ENCODE measurements around the gene GSDMA. TPM values are rescaled to one million over a fixed set of nuclear protein-coding genes. Genes with fewer than 3 reads are reported as not detected.
"Not testable (repeated sequence)": the region's sequence is repeated elsewhere in the genome, so short reads cannot be mapped to it uniquely, and the experiment has no call there.

Gene GSDMA
- total RNA-seq, 2 experiments from 2014 or later, result 0.98 to 1.1 TPM

DNA sequence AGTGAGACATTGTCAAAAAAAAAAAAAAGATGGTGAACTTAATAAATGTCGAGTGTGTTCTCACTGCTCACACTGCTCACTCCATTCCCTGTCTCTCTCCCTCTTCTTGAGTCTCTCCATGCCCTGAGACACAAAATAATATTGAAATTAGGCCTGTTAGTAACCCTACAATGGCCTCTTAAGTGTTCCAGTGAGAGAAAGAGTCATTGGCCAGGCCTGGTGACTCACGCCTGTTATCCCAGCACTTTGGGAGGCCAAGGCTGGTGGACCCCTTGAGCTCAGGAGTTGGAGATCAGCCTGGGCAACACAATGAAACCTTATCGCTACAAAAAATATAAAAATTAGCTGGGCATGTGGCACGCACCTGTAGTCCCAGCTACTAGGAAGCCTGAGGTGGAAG, 36.3 kb downstream of the GSDMA start:
- intact Hi-C loops (cut with DNase I, micrococcal nuclease), result no loop called here
- no peaks in the 10 kb centered on the region for H3K27me3 Mint-ChIP-seq
- DNase-seq, result no peak
- CTCF ChIA-PET, result interaction anchor here (1.8 kb wide), 1 partner anchor 10 kb away, joined by 4 read pairs; no protein-coding TSS in a partner anchor
- no peaks in the 10 kb centered on the region for H3K9me3 Mint-ChIP-seq (ENCODE audit: low read depth)
- no peak for ATAC-seq
- H3K36me3 Mint-ChIP-seq (ENCODE audit: low read depth), result peaks cover 29% of the 10 kb centered on the region
- POLR2A ChIA-PET, result no interaction called here
- no peak overlapping the region for H3K4me3 Mint-ChIP-seq
- H3K27ac Mint-ChIP-seq, result no peak overlapping the region
- peaks cover 8% of the 10 kb centered on the region for H3K4me1 Mint-ChIP-seq

DNA sequence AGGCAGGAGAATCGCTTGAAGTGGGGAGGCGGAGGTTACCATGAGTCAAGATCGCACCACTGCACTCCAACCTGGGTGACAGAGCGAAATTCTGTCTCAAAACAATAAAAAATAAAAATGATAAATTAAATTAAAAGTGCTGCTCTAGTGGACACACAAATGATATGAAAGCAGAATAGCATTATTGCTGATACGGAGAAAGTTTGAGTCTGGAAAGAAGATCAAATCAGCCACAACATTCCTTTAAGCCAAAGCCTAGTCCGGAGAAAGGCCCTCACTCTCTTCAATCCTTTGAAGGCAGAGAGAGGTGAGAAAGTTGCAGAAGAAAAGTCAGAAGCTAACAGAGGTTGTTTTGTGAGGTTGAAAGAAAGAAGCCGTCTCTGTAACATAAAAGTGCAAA, 37.4 kb downstream of the GSDMA start:
- CTCF ChIA-PET, result interaction anchor here (0.6 to 2.8 kb wide), 6 partner anchors 9 to 379 kb away, joined by 3 to 9 read pairs (median 3); no protein-coding TSS in a partner anchor
- DNase-seq, result no peak
- ATAC-seq, result no peak
- H3K36me3 Mint-ChIP-seq (ENCODE audit: low read depth), result peaks cover 20% of the 10 kb centered on the region
- POLR2A ChIA-PET, result interaction anchor here (0.6 kb wide), 1 partner anchor 539 kb away, joined by 8 read pairs; the partner anchor contains the start of gene CDK12
- no peaks in the 10 kb centered on the region for H3K27me3 Mint-ChIP-seq
- no peak overlapping the region for H3K27ac Mint-ChIP-seq
- peaks cover 8% of the 10 kb centered on the region for H3K4me1 Mint-ChIP-seq
- no peaks in the 10 kb centered on the region for H3K9me3 Mint-ChIP-seq (ENCODE audit: low read depth)
- intact Hi-C loops (cut with DNase I, micrococcal nuclease), result no loop called here
- no peak overlapping the region for H3K4me3 Mint-ChIP-seq

DNA sequence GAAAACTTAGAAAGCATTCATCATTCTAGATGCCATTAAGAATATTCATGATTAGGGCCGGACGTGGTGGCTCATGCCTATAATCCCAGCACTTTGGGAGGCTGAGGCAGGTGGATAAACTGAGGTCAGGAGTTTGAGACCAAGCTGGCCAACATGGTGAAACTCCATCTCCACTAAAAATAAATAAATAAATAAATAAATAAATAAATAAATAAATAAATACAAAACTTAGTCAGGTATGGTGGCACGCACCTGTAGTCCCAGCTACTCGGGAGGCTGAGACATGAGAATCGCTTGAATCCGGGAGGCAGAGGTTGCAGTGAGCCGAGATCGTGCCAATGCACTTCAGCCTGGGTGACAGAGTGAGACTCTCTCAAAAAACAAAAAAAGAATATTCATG, 38.5 kb downstream of the GSDMA start:
- H3K9me3 Mint-ChIP-seq (ENCODE audit: low read depth); H3K4me3 Mint-ChIP-seq; H3K27ac Mint-ChIP-seq; intact Hi-C loops (cut with DNase I, micrococcal nuclease); H3K27me3 Mint-ChIP-seq; H3K4me1 Mint-ChIP-seq; DNase-seq; ATAC-seq: not testable (repeated sequence)
- H3K36me3 Mint-ChIP-seq (ENCODE audit: low read depth), result peaks cover 14% of the 10 kb centered on the region
- CTCF ChIA-PET, result interaction anchor here (0.6 to 2.8 kb wide), 4 partner anchors 8 to 209 kb away, joined by 3 to 9 read pairs (median 4); no protein-coding TSS in a partner anchor
- POLR2A ChIA-PET, result interaction anchor here (0.7 kb wide), 1 partner anchor 219 kb away, joined by 4 read pairs; no protein-coding TSS in a partner anchor

DNA sequence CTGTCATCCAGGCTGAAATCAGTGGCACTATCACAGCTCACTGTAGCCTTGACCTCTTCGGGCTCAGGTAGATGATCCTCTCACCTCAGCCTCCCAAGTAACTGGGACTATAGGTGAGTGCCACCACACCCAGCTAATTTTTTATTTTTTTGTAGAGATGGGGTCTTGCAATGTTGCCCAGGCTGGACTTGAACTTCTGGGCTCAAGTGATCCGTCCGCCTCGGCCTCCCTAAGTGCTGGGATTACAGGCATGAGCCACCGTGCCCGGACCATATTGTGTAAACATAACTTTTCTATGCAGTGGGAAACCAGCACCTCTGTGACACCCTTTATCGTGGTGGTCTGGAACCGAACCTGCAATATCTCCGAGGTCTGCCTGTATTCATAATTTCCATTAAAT, 41.3 kb downstream of the GSDMA start:
- ChIA-PET POLR2A (no interaction called here), CTCF (interaction anchor here (0.6 to 0.8 kb wide), 2 partner anchors 60 to 76 kb away, joined by 3 read pairs; no protein-coding TSS in a partner anchor)
- ATAC-seq, result no peak
- DNase-seq, result no peak
- intact Hi-C loops (cut with DNase I, micrococcal nuclease), result no loop called here
- no peaks in the 10 kb centered on the region for H3K36me3 Mint-ChIP-seq (ENCODE audit: low read depth)
- peaks cover 6% of the 10 kb centered on the region for H3K4me1 Mint-ChIP-seq
- H3K4me3 Mint-ChIP-seq, result no peak overlapping the region
- no peaks in the 10 kb centered on the region for H3K27me3 Mint-ChIP-seq
- H3K27ac Mint-ChIP-seq, result no peak overlapping the region
- no peaks in the 10 kb centered on the region for H3K9me3 Mint-ChIP-seq (ENCODE audit: low read depth)

DNA sequence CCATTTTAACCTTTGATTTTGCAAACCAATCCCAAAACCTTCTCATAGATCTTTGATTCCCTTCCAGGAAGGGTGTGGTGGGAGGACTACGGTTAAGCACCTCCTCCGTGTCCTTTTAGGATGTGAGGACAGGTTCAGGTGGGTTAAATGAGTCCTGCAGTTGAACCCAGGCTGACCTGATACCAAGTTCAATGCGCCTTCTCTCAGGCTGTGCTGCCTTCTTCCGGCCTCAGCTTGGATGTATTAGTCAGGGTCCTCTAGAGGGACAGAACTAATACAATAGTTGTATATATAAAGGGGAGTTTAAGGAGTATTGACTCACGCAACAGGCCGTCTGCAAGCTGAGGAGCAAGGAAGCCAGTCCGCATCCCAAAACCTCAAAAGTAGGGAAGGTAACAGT, 41.9 kb downstream of the GSDMA start:
- CTCF ChIA-PET, result interaction anchor here (0.8 to 1.2 kb wide), 2 partner anchors 9 to 59 kb away, joined by 3 to 4 read pairs; no protein-coding TSS in a partner anchor
- Mint-ChIP-seq H3K27ac (no peak overlapping the region), H3K9me3 (ENCODE audit: low read depth) (no peaks in the 10 kb centered on the region), H3K36me3 (ENCODE audit: low read depth) (no peaks in the 10 kb centered on the region), H3K27me3 (no peaks in the 10 kb centered on the region), H3K4me1 (no peaks in the 10 kb centered on the region), H3K4me3 (no peak overlapping the region)
- ATAC-seq, result no peak
- DNase-seq, result no peak
- POLR2A ChIA-PET, result no interaction called here
- intact Hi-C loops (cut with DNase I, micrococcal nuclease), result no loop called here

DNA sequence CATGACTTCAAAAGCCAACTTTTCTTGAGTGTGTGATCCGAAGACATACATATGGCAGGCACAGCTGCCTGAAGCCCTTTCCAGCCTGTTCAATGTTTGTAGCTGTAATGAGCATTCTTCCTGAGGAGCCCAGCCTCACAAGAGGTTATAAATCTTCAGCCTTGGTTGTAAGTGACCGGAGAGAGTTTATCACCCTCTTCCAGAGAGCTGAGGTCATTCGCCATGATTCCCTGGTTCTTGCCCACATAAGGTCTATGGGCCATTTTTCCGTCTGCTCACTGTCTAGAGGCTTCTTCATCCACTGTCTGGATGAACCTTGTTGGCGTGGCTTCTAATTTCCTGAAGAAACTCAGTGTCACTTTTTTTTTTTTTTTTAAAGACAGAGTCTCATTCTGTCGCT, 42.7 kb downstream of the GSDMA start:
- DNase-seq (no peak), ATAC-seq (no peak)
- no peak overlapping the region for H3K27ac Mint-ChIP-seq
- no peaks in the 10 kb centered on the region for H3K27me3 Mint-ChIP-seq
- no peaks in the 10 kb centered on the region for H3K9me3 Mint-ChIP-seq (ENCODE audit: low read depth)
- CTCF ChIA-PET, result interaction anchor here (1.0 to 1.8 kb wide), 3 partner anchors 8 to 133 kb away, joined by 3 to 6 read pairs (median 4); no protein-coding TSS in a partner anchor
- H3K4me3 Mint-ChIP-seq, result no peak overlapping the region
- H3K36me3 Mint-ChIP-seq (ENCODE audit: low read depth), result no peaks in the 10 kb centered on the region
- POLR2A ChIA-PET, result interaction anchor here (0.6 kb wide), 1 partner anchor 248 kb away, joined by 6 read pairs; no protein-coding TSS in a partner anchor
- H3K4me1 Mint-ChIP-seq, result peaks cover 3% of the 10 kb centered on the region
- intact Hi-C loops (cut with DNase I, micrococcal nuclease), result no loop called here

DNA sequence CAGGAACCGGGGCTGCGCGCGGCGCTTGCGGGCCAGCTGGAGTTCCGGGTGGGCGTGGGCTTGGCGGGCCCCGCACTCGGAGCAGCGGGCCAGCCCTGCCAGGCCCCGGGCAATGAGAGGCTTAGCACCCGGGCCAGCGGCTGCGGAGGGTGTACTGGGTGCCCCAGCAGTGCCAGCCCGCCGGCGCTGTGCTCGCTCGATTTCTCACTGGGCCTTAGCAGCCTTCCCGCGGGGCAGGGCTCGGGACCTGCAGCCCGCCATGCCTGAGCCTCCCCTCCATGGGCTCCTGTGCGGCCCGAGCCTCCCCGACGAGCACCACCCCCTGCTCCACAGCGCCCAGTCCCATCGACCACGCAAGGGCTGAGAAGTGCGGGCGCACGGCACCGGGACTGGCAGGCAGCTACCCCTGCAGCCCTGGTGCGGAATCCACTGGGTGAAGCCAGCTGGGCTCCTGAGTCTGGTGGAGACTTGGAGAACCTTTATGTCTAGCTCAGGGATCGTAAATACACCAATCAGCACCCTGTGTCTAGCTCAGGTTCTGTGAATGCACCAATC, 48.2 kb downstream of the GSDMA start:
- DNase-seq; H3K27ac Mint-ChIP-seq; H3K9me3 Mint-ChIP-seq (ENCODE audit: low read depth); H3K36me3 Mint-ChIP-seq (ENCODE audit: low read depth); ATAC-seq; H3K4me1 Mint-ChIP-seq; H3K27me3 Mint-ChIP-seq; POLR2A ChIA-PET; H3K4me3 Mint-ChIP-seq: not testable (repeated sequence)
- intact Hi-C loops (cut with DNase I, micrococcal nuclease), result loop anchor here in 1 of 2 experiments (10.0 kb wide), 1 partner anchor 274 kb away; the partner anchor contains the start of gene CDC6
- CTCF ChIA-PET, result interaction anchor here (1.0 to 1.9 kb wide), 4 partner anchors 15 to 285 kb away, joined by 3 to 7 read pairs (median 6); no protein-coding TSS in a partner anchor

DNA sequence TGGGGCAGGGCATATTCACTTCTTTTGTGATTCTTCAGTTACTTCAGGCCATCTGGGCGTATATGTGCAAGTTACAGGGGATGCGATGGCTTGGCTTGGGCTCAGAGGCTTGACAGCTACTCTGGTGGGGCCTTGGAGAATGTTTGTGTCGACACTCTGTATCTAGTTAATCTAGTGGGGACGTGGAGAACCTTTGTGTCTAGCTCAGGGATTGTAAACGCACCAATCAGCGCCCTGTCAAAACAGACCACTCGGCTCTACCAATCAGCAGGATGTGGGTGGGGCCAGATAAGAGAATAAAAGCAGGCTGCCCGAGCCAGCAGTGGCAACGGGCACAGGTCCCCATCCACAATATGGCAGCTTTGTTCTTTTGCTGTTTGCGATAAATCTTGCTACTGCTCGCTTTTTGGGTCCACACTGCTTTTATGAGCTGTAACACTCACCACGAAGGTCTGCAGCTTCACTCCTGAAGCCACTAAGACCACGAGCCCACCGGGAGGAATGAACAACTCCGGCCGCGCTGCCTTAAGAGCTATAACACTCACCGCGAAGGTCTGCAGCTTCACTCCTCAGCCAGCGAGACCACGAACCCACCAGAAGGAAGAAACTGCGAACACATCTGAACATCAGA, 49.3 kb downstream of the GSDMA start:
- not testable (repeated sequence) for H3K27ac Mint-ChIP-seq; H3K27me3 Mint-ChIP-seq; H3K4me3 Mint-ChIP-seq; H3K9me3 Mint-ChIP-seq (ENCODE audit: low read depth); DNase-seq; H3K36me3 Mint-ChIP-seq (ENCODE audit: low read depth); ATAC-seq; H3K4me1 Mint-ChIP-seq
- intact Hi-C loops (cut with DNase I, micrococcal nuclease), result loop anchor here in 1 of 2 experiments (2.0 to 10.0 kb wide), 2 partner anchors 63 to 273 kb away; partner anchors contain the start of gene CDC6
- POLR2A ChIA-PET, result interaction anchor here (0.6 kb wide), 1 partner anchor 14 kb away, joined by 4 read pairs; no protein-coding TSS in a partner anchor
- CTCF ChIA-PET, result interaction anchor here (0.6 to 5.5 kb wide), 14 partner anchors 9 to 390 kb away, joined by 3 to 77 read pairs (median 6); no protein-coding TSS in a partner anchor

DNA sequence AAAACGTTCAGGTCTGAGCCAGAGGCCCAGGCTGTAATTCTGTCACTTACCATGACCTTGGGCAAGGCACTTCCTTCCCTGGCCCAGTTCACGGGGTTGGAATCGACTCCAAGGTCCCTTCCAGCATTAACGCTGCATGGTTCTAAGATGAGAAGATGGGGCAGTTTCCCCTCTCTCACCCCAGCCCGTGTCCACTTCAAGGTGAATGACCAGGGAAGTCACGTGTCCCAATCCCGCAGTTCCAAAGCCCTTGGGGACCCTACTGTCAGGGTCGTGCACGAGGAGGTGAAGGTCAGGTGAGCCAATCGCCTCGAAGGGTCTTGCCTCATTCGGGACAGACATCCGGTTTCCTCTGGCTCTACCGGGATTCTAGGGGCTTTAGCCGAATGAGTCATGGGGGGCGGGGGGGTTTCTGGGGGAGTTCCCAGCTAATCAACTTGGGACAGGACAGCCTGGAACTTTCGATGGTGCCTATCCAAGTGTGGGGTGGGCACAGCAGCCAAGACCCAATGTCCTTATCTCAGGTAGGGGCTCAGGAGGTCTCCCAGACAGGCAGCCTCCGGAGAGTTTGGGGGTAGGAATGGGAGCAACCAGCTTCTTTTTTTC, 51.7 kb downstream of the GSDMA start:
- H3K4me1 Mint-ChIP-seq, result peaks cover 3% of the 10 kb centered on the region
- intact Hi-C loops (cut with DNase I, micrococcal nuclease), result loop anchor here in 1 of 2 experiments (10.0 kb wide), 1 partner anchor 270 kb away; the partner anchor contains the start of gene CDC6
- no peak overlapping the region for H3K27ac Mint-ChIP-seq
- ATAC-seq, result no peak
- no peaks in the 10 kb centered on the region for H3K9me3 Mint-ChIP-seq (ENCODE audit: low read depth)
- no peak overlapping the region for H3K4me3 Mint-ChIP-seq
- peaks cover 4% of the 10 kb centered on the region for H3K36me3 Mint-ChIP-seq (ENCODE audit: low read depth)
- no peak for DNase-seq
- H3K27me3 Mint-ChIP-seq, result peaks cover 3% of the 10 kb centered on the region
- POLR2A ChIA-PET, result no interaction called here
- CTCF ChIA-PET, result interaction anchor here (0.6 to 5.5 kb wide), 10 partner anchors 12 to 393 kb away, joined by 3 to 77 read pairs (median 4); partner anchors contain the start of gene MED24

DNA sequence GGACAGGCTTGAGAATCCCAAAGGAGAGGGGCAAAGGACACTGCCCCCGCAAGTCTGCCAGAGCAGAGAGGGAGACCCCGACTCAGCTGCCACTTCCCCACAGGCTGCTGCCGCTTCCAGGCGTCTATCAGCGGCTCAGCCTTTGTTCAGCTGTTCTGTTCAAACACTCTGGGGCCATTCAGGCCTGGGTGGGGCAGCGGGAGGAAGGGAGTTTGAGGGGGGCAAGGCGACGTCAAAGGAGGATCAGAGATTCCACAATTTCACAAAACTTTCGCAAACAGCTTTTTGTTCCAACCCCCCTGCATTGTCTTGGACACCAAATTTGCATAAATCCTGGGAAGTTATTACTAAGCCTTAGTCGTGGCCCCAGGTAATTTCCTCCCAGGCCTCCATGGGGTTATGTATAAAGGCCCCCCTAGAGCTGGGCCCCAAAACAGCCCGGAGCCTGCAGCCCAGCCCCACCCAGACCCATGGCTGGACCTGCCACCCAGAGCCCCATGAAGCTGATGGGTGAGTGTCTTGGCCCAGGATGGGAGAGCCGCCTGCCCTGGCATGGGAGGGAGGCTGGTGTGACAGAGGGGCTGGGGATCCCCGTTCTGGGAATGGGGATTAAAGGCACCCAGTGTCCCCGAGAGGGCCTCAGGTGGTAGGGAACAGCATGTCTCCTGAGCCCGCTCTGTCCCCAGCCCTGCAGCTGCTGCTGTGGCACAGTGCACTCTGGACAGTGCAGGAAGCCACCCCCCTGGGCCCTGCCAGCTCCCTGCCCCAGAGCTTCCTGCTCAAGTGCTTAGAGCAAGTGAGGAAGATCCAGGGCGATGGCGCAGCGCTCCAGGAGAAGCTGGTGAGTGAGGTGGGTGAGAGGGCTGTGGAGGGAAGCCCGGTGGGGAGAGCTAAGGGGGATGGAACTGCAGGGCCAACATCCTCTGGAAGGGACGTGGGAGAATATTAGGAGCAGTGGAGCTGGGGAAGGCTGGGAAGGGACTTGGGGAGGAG, 52.5 kb downstream of the GSDMA start, which contains the start of gene CSF3:
Gene CSF3, plus strand, starts transcription at position 436 of the 993 bp plus-strand sequence. Its CDS starts 35 bp downstream, at position 471.
- Mint-ChIP-seq H3K27ac (no peak within 1 kb of the TSS), H3K4me3 (no peak within 1 kb of the TSS), H3K36me3 (ENCODE audit: low read depth) (peaks cover 4% of the 10 kb centered on the region), H3K27me3 (peaks cover 3% of the 10 kb centered on the region), H3K4me1 (no peaks in the 10 kb centered on the region), H3K9me3 (ENCODE audit: low read depth) (no peaks in the 10 kb centered on the region)
- no peak for ATAC-seq
- intact Hi-C loops (cut with DNase I, micrococcal nuclease), result loop anchor here in 1 of 2 experiments (10.0 kb wide), 1 partner anchor 270 kb away; the partner anchor contains the start of gene CDC6
- ChIA-PET CTCF (interaction anchor here (0.6 to 5.5 kb wide), 10 partner anchors 11 to 394 kb away, joined by 3 to 77 read pairs (median 3); no protein-coding TSS in a partner anchor), POLR2A (no interaction called here)
- no peak for DNase-seq

Measured in activated CD4-positive, alpha-beta T cell treated with anti-CD3 and anti-CD28 coated beads for 36 hours (primary cell).